Rectal smooth muscle tissue (tissue), 1 donor: ENCODE data around the gene TEX29.

Experiments used
- H3K27ac ChIP-seq: one replicate; pipeline ENCODE4 v1.7.0; 2013; ENCODE audit warnings: low read depth, low read length, inconsistent platforms
- H3K27me3 ChIP-seq: one replicate; pipeline ENCODE4 v1.7.0; 2013; ENCODE audit warnings: low read length; ENCODE audit not compliant: control insufficient read depth, insufficient read depth
- H3K36me3 ChIP-seq: one replicate; pipeline ENCODE4 v1.7.0; 2013; ENCODE audit warnings: low read length; ENCODE audit not compliant: control insufficient read depth, insufficient read depth
- H3K4me1 ChIP-seq: one replicate; pipeline ENCODE4 v1.7.0; 2013; ENCODE audit warnings: low read length; ENCODE audit not compliant: control insufficient read depth, insufficient read depth
- H3K4me3 ChIP-seq: one replicate; pipeline ENCODE4 v1.7.0; 2013; ENCODE audit warnings: low read length
- H3K9ac ChIP-seq: one replicate; pipeline ENCODE4 v1.7.0; 2013; ENCODE audit warnings: low read length

TEX29 gene

DNA sequence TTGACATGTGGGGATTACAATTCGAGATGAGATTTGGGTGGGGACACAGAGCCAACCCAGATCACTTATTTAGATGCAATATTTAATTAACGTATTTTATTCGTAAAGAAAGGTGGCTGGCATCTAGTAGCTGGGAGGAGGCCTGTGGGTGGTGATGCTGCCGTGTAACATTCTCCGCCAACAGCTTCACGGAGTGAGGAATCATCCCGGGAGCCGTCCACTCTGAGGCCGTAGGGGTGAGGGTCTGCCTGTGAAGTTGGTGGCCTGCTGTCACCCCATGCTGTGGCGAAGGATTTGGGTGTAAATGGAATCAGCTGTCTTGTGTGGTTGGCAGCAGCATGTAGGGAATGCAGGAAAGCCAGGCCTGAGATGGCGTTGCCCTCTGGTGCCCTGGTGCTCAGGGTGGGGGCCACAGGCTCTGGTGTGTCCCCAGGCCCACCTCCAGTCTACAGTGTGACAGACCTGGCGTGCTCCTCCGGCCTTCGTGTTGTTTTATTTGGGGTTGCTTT is 3.3 kb upstream of the TEX29 start:
- H3K4me1 ChIP-seq = no peaks in the 10 kb centered on the region
- no peak overlapping the region for H3K4me3 ChIP-seq
- H3K27ac ChIP-seq = no peak overlapping the region
- peaks cover 3% of the 10 kb centered on the region for H3K36me3 ChIP-seq
- H3K27me3 ChIP-seq = no peaks in the 10 kb centered on the region
- no peak overlapping the region for H3K9ac ChIP-seq

DNA sequence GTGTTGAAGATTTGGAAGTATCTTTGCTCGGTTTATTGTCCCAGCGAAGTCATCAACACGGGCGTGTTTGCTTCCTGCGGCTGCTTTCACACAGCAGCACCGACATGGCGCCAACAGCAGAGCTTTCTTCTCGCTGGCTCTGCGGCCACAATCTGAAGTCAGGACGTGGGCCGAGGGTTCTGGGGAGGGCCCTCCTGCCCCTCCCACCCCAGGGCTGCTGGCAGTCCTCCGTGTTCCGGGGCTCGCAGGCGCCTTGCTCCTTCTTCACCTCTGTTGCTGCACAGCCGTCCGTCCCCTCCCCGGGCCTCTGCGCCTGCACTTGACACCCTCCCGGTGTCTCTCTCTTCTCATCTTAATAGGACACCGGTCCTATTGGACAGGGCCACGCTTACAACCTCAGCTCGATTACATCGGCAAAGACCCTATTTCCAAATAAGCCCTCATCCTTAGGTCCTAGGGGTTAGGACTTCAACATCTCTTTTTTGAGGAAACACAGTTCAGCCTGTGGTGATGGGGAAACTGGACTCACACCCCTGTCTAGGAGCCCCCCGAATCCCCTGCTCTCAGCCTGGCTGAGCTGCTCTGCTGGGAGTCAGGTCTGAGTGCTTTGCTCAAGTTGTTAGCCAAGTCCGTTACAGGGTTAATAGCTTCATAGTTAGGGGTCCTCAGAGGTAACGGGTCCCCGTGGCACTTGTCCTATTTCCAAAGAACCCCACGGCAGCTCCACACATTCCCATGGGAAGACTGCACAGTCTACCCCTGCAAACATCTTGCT is 2.7 kb upstream of the TEX29 start:
- Histone ChIP-seq H3K27ac (no peak overlapping the region), H3K9ac (no peak overlapping the region), H3K4me3 (no peak overlapping the region), H3K36me3 (peaks cover 3% of the 10 kb centered on the region), H3K27me3 (no peaks in the 10 kb centered on the region), H3K4me1 (no peaks in the 10 kb centered on the region)

DNA sequence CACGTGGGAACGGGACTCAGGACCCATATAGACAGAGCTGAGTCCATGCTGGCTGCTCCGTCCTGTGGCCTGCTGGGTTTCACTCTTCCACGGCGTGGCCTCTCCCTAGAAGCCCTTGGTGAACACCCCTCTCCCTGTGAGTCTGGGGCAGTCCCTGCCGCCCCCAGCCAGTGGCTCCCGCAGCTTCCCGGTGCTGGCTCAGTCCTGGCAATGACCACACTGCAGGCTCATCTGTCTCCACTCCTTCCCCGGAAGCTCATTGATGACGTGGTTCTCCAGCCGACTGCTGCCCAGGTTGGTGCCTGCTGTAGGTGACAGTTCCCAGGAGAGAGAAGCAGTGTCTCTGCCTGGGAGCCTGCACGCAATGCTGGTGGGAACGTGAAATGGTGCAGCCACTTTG is 2.1 kb upstream of the TEX29 start:
- no peaks in the 10 kb centered on the region for H3K27me3 ChIP-seq
- no peak overlapping the region for H3K4me3 ChIP-seq
- peaks cover 3% of the 10 kb centered on the region for H3K36me3 ChIP-seq
- H3K27ac ChIP-seq = no peak overlapping the region
- no peak overlapping the region for H3K9ac ChIP-seq
- H3K4me1 ChIP-seq = no peaks in the 10 kb centered on the region

DNA sequence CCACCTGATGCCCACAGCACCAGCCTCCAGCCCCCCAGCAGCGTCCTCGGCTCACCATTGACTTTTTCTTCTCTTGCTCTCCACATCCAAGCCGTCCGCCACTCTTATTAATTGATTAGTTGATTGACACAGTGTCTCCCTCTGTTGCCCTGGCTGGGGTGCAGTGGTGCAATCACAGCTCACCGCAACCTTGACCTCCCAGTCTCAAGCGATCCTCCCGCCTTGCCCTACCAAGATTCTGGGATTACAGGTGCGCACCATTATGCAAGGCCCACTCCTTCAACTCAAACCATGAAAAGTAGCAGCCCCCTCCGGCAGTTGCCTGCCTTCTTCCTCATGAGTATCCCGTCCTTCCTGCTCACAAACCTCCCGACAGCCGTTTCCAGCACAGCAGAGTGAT is 921 bp upstream of the TEX29 start:
- Histone ChIP-seq H3K27me3 (no peaks in the 10 kb centered on the region), H3K36me3 (peaks cover 3% of the 10 kb centered on the region), H3K4me1 (no peaks in the 10 kb centered on the region), H3K27ac (no peak overlapping the region), H3K4me3 (no peak overlapping the region), H3K9ac (no peak overlapping the region)

DNA sequence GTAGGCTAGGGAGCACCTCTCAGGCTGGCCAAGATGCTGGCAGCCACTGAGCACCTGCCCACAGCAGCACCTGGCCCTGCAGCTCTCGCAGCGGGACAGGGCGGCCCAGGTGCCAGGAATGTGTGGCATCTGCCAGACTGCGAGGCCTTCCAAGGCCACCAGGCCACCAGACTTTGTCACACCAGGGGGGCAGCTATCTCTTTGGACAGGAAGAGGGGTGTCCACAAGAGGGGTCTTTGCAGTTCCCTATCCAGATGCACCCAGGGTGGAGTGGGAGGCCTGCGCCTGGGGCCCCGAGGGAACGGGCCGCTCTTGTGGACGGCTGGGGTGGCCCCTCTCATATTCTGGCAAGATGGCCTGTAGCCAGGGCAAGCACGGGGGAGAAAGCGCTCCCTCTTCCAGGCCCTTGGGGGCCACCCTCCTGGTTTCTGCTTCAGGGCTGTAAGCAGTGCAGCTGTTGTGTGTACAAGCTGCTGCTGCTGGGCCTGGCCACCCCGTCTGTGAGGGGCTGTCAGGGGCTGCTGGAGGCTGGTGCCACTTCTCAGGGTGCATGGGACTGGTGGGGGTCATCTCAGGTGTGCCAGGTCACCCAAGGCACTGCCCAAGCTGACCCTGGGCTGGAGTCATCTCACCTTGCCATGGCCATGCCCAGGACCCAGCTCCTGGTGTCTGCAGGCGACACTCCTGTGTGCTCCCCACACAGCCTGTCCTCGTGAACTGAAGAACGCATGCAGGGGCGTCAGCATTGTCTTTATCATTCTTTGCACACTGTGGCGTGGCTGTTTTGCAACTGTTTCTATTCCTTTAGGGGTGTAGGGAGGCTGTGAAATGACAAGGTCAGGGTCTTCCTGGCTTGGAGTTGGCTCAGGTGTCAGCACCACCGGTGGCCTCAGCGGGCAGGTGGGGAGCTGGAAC is 1.8 kb downstream of the TEX29 start:
- H3K27ac ChIP-seq = no peak overlapping the region
- no peaks in the 10 kb centered on the region for H3K4me1 ChIP-seq
- no peak overlapping the region for H3K9ac ChIP-seq
- H3K4me3 ChIP-seq = no peak overlapping the region
- no peaks in the 10 kb centered on the region for H3K27me3 ChIP-seq
- no peaks in the 10 kb centered on the region for H3K36me3 ChIP-seq

DNA sequence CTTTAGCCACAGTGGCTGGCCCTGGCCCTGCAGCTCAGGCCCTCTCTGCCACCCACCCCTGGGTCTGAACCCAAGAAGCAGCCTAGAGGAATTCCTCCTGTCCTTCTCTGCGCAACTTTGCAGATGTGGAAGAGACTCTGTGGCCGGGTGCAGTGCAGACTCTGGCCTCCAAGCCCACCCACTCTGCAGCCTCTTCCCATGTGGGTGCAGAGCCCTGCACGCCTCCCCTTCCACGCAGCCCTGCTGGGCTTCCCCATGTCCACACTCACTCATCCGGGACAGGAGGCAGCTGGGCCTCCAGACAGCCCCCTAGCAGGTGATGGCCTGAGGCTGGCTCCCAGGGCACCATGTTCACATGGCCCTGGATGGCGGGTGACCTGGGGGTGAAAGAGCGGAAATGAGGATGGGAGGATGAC is 2.5 kb downstream of the TEX29 start:
- Histone ChIP-seq H3K27me3 (no peaks in the 10 kb centered on the region), H3K4me1 (no peaks in the 10 kb centered on the region), H3K9ac (no peak overlapping the region), H3K27ac (no peak overlapping the region), H3K36me3 (no peaks in the 10 kb centered on the region), H3K4me3 (no peak overlapping the region)

DNA sequence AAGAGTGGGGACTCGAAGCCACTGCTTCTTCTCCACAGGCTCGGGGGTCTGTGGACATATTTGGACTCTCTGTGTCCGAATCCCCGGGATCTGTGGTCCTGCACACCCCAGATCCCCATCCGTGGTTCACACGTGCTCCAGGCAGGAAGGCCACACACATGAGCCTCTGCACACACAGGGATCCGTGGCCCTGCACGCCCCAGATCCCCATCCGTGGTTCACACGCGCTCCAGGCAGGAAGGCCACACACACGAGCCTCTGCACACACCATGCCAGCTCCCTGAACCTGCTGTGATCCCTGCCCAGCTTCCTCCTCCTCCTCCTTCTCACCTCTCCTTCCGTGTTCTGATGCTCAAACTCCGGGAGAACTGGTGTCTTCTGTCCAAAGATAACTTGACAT is 3.1 kb downstream of the TEX29 start:
- no peaks in the 10 kb centered on the region for H3K36me3 ChIP-seq
- no peak overlapping the region for H3K4me3 ChIP-seq
- no peaks in the 10 kb centered on the region for H3K4me1 ChIP-seq
- no peak overlapping the region for H3K9ac ChIP-seq
- H3K27me3 ChIP-seq = no peaks in the 10 kb centered on the region
- H3K27ac ChIP-seq = no peak overlapping the region

DNA sequence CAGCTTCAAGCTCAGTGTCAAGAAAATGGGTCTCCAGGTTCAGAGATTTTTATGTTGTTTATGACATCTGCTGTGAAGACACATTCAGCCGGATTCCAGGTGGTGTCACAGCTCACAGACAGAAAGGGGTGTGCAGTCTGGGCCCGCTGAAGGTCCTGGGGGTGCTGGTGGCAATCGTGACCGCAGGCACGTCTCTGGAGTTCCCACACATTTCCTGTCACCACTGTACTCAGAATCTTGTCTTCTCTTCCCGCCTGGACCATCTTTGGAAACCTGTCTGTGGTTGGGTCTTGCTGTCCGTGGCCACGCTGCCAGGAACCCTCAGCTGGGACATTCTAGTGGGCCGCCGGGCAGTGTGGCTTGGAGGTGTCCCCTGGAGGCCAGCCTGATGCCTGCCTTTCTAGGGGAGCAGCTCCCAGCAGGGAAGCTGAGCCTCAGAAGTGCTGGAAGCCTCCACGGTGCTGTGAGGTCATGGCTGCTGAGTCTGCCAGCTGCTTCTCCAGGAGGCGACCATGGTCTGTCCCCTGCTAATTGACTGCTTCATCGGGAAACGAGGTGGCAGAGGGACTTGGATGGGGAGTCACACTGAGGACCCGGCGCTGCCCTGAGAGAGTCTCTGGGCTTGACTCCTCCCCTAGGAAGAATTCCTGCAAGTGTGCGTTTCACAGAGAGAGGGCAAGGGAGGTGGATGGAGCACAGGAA is 3.7 kb downstream of the TEX29 start:
- H3K27ac ChIP-seq = no peak overlapping the region

DNA sequence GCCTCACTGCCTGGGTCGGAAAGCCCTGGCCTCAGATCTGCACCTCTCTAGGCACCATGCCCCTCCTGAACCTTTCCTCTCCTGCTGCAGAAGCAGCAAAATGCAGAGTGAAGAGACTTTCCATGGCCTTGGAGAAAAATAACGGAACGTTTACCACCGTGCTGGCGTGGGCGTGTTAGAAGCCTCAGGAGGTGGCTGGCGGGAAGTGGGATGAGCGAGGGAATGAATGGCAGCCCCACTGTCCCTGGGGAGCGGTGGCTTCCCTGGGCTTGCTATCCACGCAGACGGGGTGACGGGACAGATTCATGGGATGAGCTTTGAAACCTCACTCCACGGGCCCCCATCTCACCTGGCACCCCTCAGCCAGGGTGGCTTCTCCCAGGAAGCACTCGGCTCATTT is 4.3 kb downstream of the TEX29 start:
- no peak overlapping the region for H3K27ac ChIP-seq
- no peaks in the 10 kb centered on the region for H3K36me3 ChIP-seq
- H3K9ac ChIP-seq = no peak overlapping the region
- H3K4me3 ChIP-seq = no peak overlapping the region
- H3K27me3 ChIP-seq = no peaks in the 10 kb centered on the region
- H3K4me1 ChIP-seq = no peaks in the 10 kb centered on the region

More for the DNA sequence above, 3.7 kb downstream of the TEX29 start:
- Histone ChIP-seq H3K36me3 (no peaks in the 10 kb centered on the region), H3K4me1 (no peaks in the 10 kb centered on the region), H3K4me3 (no peak overlapping the region), H3K27me3 (no peaks in the 10 kb centered on the region), H3K9ac (no peak overlapping the region)

DNA sequence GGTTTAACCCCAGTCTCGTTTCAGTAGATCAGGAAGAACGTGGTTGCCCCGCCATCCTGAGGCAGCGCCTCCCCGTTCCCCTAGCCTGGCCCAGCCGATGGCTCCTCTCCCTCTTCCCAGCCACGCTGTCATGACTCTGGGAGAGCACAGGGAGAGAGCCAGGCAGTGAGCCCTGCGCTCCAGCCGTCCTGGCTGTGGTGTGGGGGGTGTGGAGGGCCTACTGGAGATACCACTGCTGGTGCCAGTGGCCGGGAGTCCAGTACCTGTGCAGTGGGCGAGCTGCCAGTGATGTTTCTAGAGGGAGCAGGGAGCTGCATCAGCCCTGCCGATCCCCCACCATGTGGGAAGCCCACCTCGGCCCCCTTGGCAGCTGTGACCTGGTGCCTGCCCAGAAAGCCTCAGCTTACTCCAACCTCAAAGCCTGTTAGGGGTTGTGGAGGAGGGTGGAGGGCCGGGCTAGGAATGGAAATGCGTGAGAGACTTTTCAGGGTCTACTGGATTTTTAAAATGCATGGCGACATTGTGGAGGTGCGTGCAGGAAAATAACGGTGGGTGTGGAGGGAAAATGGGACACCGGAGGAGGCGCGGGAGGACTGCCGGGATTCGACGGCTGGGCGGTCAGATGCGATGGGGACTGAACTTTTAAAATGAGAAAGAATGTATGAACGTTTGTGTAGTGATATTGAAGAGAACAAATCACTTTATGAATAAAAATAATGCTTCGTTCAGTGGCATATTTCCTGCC is 4.9 kb downstream of the TEX29 start:
- Histone ChIP-seq H3K36me3 (no peaks in the 10 kb centered on the region), H3K9ac (no peak overlapping the region), H3K4me1 (no peaks in the 10 kb centered on the region), H3K27me3 (no peaks in the 10 kb centered on the region), H3K27ac (no peak overlapping the region), H3K4me3 (no peak overlapping the region)

DNA sequence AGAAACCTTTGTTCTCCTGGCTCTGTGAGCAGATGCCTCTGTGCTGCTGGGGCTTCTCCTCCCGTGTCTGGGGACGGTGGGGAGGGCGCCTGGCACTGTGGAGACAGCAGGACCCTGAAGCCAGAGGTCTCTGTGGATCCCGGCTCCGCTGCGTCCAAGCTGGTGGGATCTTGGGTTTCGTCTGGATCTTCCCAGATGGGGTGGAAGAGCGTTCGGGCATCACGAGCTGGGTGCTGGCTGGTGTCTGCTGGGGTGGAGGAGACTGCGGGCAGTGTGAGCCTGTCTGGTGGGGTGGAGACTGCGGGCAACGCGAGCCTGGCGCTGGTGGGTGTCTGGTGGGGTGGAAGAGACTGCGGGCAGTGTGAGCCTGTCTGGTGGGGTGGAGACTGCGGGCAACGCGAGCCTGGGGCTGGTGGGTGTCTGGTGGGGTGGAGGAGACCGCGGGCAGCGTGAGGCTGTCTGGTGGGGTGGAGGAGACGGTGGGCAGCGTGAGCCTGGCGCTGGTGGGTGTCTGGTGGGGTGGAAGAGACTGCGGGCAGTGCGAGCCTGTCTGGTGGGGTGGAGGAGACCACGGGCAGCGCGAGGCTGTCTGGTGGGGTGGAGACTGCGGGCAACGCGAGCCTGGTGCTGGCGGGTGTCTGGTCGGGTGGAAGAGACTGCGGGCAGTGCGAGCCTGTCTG is 5.6 kb downstream of the TEX29 start:
- Histone ChIP-seq H3K4me1 (no peaks in the 10 kb centered on the region), H3K27ac (no peak overlapping the region), H3K9ac (no peak overlapping the region), H3K4me3 (no peak overlapping the region), H3K36me3 (no peaks in the 10 kb centered on the region), H3K27me3 (no peaks in the 10 kb centered on the region)
